Activated CD8-positive, alpha-beta T cell treated with anti-CD3 and anti-CD28 coated beads for 36 hours (primary cell): ENCODE data around the gene TPM3. TPM values are rescaled to one million over a fixed set of nuclear protein-coding genes. Genes with fewer than 3 reads are reported as not detected.
"Not testable (repeated sequence)": the region's sequence is repeated elsewhere in the genome, so short reads cannot be mapped to it uniquely, and the experiment has no call there.

Experiments
- ATAC-seq: fragments of 200-7000 bp; cut with Tn5 transposase; one replicate; pipeline ENCODE4 v1.10.0; 2021; ENCODE audit warnings: mild to moderate bottlenecking, moderate library complexity
- CTCF ChIA-PET: fragments of 350-600 bp; sonication (Branson Sonifier 250); formaldehyde crosslinking; loops from one replicate; lab custom pipeline; 2021; ENCODE audit warnings: antibody characterized with exemption; lab: Charles Lee
- POLR2A ChIA-PET: fragments of 350-600 bp; sonication (Branson Sonifier 250); formaldehyde crosslinking; loops from one replicate; lab custom pipeline; 2021; ENCODE audit warnings: antibody characterized with exemption; lab: Charles Lee
- DNase-seq: peaks from one replicate; pipeline ENCODE4 v3.0.0-alpha.2; 2020
- H3K27ac Mint-ChIP-seq: one replicate; pipeline ENCODE4 v1.8.0; 2021; ENCODE audit warnings: mild to moderate bottlenecking, mixed read lengths
- H3K27me3 Mint-ChIP-seq: one replicate; pipeline ENCODE4 v1.8.0; 2021; ENCODE audit warnings: mixed read lengths
- H3K36me3 Mint-ChIP-seq: one replicate; pipeline ENCODE4 v1.8.0; 2021; ENCODE audit warnings: low read depth, mixed read lengths
- H3K4me1 Mint-ChIP-seq: one replicate; pipeline ENCODE4 v1.8.0; 2021; ENCODE audit warnings: low read depth, mixed read lengths
- H3K4me3 Mint-ChIP-seq: one replicate; pipeline ENCODE4 v1.8.0; 2021; ENCODE audit warnings: mild to moderate bottlenecking, moderate library complexity, mixed read lengths
- H3K9me3 Mint-ChIP-seq: one replicate; pipeline ENCODE4 v1.8.0; 2021; ENCODE audit warnings: mixed read lengths
- intact Hi-C: fragments of 100-400 bp; cut with micrococcal nuclease; formaldehyde crosslinking; loops from one replicate; pipeline ENCODE4 v1.10.0; 2022
- total RNA-seq, 2 experiments: library from RNA; stranded (reverse); gene quantifications; one replicate each; pipeline ENCODE4 v1.2.3, GENCODE V29; 2021
- TF ChIP-seq, protein P1 (sequence below): fragments of 200-600 bp; IDR thresholded peaks from one replicate; pipeline ENCODE4 v1.8.0; 2022; ENCODE audit warnings: antibody characterized with exemption, mild to moderate bottlenecking

TPM3 gene
- total RNA-seq, 2 experiments from 2014 or later = 591 to 597 TPM

- ChIA-PET CTCF (interaction anchor here (3.9 kb wide), 1 partner anchor 13 kb away, joined by 19 read pairs; no protein-coding TSS in a partner anchor), POLR2A (interaction anchor here (1.1 kb wide), 1 partner anchor 45 kb away, joined by 3 read pairs; no protein-coding TSS in a partner anchor)
- H3K4me3 Mint-ChIP-seq = no peak overlapping the region
- H3K4me1 Mint-ChIP-seq = peaks cover 34% of the 10 kb centered on the region
- DNase-seq = no peak
- H3K27me3 Mint-ChIP-seq = no peaks in the 10 kb centered on the region
- intact Hi-C loops = no loop called here
- TF ChIP-seq, protein P1, sequence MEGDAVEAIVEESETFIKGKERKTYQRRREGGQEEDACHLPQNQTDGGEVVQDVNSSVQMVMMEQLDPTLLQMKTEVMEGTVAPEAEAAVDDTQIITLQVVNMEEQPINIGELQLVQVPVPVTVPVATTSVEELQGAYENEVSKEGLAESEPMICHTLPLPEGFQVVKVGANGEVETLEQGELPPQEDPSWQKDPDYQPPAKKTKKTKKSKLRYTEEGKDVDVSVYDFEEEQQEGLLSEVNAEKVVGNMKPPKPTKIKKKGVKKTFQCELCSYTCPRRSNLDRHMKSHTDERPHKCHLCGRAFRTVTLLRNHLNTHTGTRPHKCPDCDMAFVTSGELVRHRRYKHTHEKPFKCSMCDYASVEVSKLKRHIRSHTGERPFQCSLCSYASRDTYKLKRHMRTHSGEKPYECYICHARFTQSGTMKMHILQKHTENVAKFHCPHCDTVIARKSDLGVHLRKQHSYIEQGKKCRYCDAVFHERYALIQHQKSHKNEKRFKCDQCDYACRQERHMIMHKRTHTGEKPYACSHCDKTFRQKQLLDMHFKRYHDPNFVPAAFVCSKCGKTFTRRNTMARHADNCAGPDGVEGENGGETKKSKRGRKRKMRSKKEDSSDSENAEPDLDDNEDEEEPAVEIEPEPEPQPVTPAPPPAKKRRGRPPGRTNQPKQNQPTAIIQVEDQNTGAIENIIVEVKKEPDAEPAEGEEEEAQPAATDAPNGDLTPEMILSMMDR = no peak
- peaks cover 49% of the 10 kb centered on the region for H3K36me3 Mint-ChIP-seq
- H3K27ac Mint-ChIP-seq = peak overlapping the region; percentile 6
- H3K9me3 Mint-ChIP-seq = no peaks in the 10 kb centered on the region
- ATAC-seq = no peak
Observed at GRCh38 chr1:154212083-154212482, 20.2 kb upstream of the TPM3 start.

DNA sequence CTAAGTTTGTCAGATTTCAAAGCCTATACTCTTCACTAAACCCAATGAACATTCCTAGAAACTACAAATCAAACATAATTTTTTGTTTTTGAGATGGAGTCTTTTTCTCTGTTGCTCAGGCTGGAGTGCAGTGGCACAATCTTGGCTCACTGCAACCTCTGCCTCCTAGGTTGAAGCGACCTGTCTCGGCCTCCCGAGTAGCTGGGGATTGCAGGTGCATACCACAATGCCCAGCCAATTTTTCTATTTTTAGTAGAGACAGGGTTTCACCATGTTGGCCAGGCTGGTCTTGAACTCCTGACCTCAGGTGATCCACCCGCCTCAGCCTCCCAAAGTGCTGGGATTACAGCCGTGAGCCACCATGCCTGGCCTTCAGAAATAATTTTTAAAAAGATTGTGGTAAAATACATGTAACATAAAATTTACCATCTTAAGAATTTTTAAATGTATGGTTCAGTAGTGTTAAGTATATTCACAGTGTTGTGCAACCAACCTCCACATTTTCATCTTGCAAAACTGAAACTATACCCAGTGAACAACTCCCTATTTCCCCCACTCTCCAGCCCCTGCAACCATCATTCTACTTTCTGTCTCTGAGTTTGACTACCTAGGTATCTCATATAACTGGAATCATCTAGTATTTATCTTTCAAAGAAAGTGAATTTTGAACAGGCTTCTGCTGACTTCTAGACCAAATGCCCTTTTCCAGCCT, 16.9 kb upstream of the TPM3 start:
- TF ChIP-seq, protein P1 = no peak
- Mint-ChIP-seq H3K27ac (peak overlapping the region; percentile 86), H3K4me1 (peaks cover 39% of the 10 kb centered on the region), H3K36me3 (peaks cover 54% of the 10 kb centered on the region), H3K9me3 (no peaks in the 10 kb centered on the region), H3K4me3 (no peak overlapping the region), H3K27me3 (no peaks in the 10 kb centered on the region)
- intact Hi-C loops = no loop called here
- POLR2A ChIA-PET = interaction anchor here (0.9 to 1.1 kb wide), 2 partner anchors 11 to 27 kb away, joined by 3 read pairs; a partner anchor contains a TSS
- CTCF ChIA-PET = interaction anchor here (3.9 kb wide), 1 partner anchor 10 kb away, joined by 19 read pairs; no protein-coding TSS in a partner anchor
- ATAC-seq (no peak), DNase-seq (no peak)

DNA sequence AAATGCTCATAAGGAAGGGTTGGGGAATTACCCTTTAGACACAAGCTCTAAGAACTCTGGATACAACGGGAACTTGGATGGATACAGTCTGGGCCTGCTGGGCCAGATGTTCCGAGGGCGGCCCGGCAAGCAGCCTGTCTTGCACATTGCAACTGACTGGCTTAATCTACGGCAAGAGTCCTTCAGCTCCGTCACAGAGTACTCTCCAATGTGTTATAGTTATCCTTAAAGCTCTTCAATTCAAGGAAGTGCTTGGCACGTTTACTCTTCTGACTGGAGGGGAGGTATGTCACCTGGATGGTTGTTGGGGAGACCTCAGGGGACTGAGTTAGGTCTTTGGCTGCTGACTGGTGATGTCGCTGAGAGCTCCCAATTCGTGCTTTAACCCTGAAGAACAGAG, 15.4 kb upstream of the TPM3 start:
- POLR2A ChIA-PET = interaction anchor here (0.5 to 1.5 kb wide), 11 partner anchors 9 to 62 kb away, joined by 3 to 6 read pairs (median 3); a partner anchor contains a TSS
- DNase-seq = no peak
- Mint-ChIP-seq H3K9me3 (no peaks in the 10 kb centered on the region), H3K4me1 (peaks cover 34% of the 10 kb centered on the region), H3K36me3 (peaks cover 43% of the 10 kb centered on the region), H3K4me3 (no peak overlapping the region), H3K27ac (peak overlapping the region; percentile 65), H3K27me3 (no peaks in the 10 kb centered on the region)
- CTCF ChIA-PET = interaction anchor here (1.1 to 1.6 kb wide), 3 partner anchors 8 to 144 kb away, joined by 3 to 5 read pairs (median 4); no protein-coding TSS in a partner anchor
- intact Hi-C loops = no loop called here
- ATAC-seq = no peak
- TF ChIP-seq, protein P1 = no peak

GRCh38 chr1:154206196-154206595, 14.3 kb upstream of the TPM3 start, which contains the start of gene CFAP141:
CFAP141 (minus strand) TSS chr1:154206333; CDS start chr1:154206307, 26 bp downstream.
- H3K36me3 Mint-ChIP-seq = peaks cover 37% of the 10 kb centered on the region
- ATAC-seq (peak; percentile 90), DNase-seq (peak; percentile 27)
- intact Hi-C loops = no loop called here
- H3K4me3 Mint-ChIP-seq = no peak within 1 kb of the TSS
- peak within 1 kb of the TSS; percentile 72 for H3K27ac Mint-ChIP-seq
- H3K4me1 Mint-ChIP-seq = peaks cover 34% of the 10 kb centered on the region
- no peaks in the 10 kb centered on the region for H3K27me3 Mint-ChIP-seq
- ChIA-PET CTCF (no interaction called here), POLR2A (interaction anchor here (1.3 kb wide), 1 partner anchor 12 kb away, joined by 6 read pairs; no protein-coding TSS in a partner anchor)
- TF ChIP-seq, protein P1 = no peak
- H3K9me3 Mint-ChIP-seq = no peaks in the 10 kb centered on the region

DNA sequence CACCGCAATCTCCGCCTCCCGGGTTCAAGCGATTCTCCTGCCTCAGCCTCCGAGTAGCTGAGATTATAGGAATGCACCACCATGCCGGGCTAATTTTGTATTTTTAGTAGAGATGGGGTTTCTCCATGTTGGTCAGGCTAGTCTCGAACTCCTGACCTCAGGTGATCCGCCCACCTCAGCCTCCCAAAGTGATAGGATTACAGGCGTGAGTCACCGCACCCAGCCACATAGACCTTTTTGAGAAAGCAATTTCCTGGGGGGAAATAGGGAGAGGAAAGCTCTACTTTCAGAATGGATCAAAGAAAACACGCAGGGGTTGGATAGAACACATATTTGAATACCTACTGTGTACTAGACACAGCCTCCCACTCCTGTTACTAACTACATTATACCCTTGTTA, 13.9 kb upstream of the TPM3 start:
- intact Hi-C loops, H3K27me3 Mint-ChIP-seq, CTCF ChIA-PET, H3K4me3 Mint-ChIP-seq, H3K9me3 Mint-ChIP-seq, ATAC-seq: not testable (repeated sequence)
- Mint-ChIP-seq H3K27ac (peak overlapping the region; percentile 72), H3K4me1 (peaks cover 34% of the 10 kb centered on the region), H3K36me3 (peaks cover 37% of the 10 kb centered on the region)
- POLR2A ChIA-PET = interaction anchor here (1.9 kb wide), 1 partner anchor 66 kb away, joined by 6 read pairs; the partner anchor contains the start of gene HAX1
- peak; percentile 32 for DNase-seq
